ENCODE measurements around the gene CDK18.

Gene CDK18

GRCh38 chr1:205505076-205505729 is 734 bp downstream of the CDK18 start:
- no peak for DNase-seq (ENCODE audit: low read depth)

GRCh38 chr1:205505791-205506190 is 1.3 kb downstream of the CDK18 start:
- no peak for DNase-seq (ENCODE audit: low read depth)

GRCh38 chr1:205506409-205507200 is 2.1 kb downstream of the CDK18 start:
- no peak for DNase-seq (ENCODE audit: low read depth)

- DNase-seq (ENCODE audit: low read depth), result no peak
These were observed 3.8 kb downstream of the CDK18 start for GRCh38 chr1:205508227-205508714.

GRCh38 chr1:205510308-205510950 is 6.0 kb downstream of the CDK18 start:
- DNase-seq (ENCODE audit: low read depth), result no peak

- DNase-seq (ENCODE audit: low read depth), result no peak
These were observed 6.5 kb downstream of the CDK18 start for GRCh38 chr1:205510951-205511330.

GRCh38 chr1:205512059-205513045 is 7.9 kb downstream of the CDK18 start:
- no peak for DNase-seq (ENCODE audit: low read depth)

- no peak for DNase-seq (ENCODE audit: low read depth)
These were observed 9.3 kb downstream of the CDK18 start for GRCh38 chr1:205513774-205514173.

- no peak for DNase-seq (ENCODE audit: low read depth)
These were observed 10.0 kb downstream of the CDK18 start for GRCh38 chr1:205514211-205515142.

GRCh38 chr1:205515781-205516253 is 11.3 kb downstream of the CDK18 start:
- no peak for DNase-seq (ENCODE audit: low read depth)

- DNase-seq (ENCODE audit: low read depth), result no peak
These were observed 11.9 kb downstream of the CDK18 start for GRCh38 chr1:205516362-205516761.

GRCh38 chr1:205517288-205517687 is 12.8 kb downstream of the CDK18 start:
- DNase-seq (ENCODE audit: low read depth), result no peak

GRCh38 chr1:205517763-205518162 is 13.3 kb downstream of the CDK18 start:
- no peak for DNase-seq (ENCODE audit: low read depth)

GRCh38 chr1:205518661-205519540 is 14.4 kb downstream of the CDK18 start:
- no peak for DNase-seq (ENCODE audit: low read depth)

GRCh38 chr1:205519541-205520131 is 15.2 kb downstream of the CDK18 start:
- no peak for DNase-seq (ENCODE audit: low read depth)

- DNase-seq (ENCODE audit: low read depth), result no peak
These were observed 16.2 kb downstream of the CDK18 start for GRCh38 chr1:205520709-205521108.

- DNase-seq (ENCODE audit: low read depth), result no peak
These were observed 17.2 kb downstream of the CDK18 start for GRCh38 chr1:205521686-205522085.

GRCh38 chr1:205522692-205523091 is 18.2 kb downstream of the CDK18 start:
- DNase-seq (ENCODE audit: low read depth), result no peak

GRCh38 chr1:205523261-205523890 is 18.9 kb downstream of the CDK18 start:
- no peak for DNase-seq (ENCODE audit: low read depth)
